ENCODE data around the gene SPTLC1. TPM values are rescaled to one million over a fixed set of nuclear protein-coding genes. Genes with fewer than 3 reads are reported as not detected.
A peak's percentile ranks its signal among the peaks of the same experiment; 100 is the strongest.

The SPTLC1 gene
- total and polyA plus RNA-seq, 10 of the 15 experiments (the other 5 are each of a cell fraction or from before 2014, with no cell fraction given) = 38.0 to 68.7 (median 52.8) TPM

DNA sequence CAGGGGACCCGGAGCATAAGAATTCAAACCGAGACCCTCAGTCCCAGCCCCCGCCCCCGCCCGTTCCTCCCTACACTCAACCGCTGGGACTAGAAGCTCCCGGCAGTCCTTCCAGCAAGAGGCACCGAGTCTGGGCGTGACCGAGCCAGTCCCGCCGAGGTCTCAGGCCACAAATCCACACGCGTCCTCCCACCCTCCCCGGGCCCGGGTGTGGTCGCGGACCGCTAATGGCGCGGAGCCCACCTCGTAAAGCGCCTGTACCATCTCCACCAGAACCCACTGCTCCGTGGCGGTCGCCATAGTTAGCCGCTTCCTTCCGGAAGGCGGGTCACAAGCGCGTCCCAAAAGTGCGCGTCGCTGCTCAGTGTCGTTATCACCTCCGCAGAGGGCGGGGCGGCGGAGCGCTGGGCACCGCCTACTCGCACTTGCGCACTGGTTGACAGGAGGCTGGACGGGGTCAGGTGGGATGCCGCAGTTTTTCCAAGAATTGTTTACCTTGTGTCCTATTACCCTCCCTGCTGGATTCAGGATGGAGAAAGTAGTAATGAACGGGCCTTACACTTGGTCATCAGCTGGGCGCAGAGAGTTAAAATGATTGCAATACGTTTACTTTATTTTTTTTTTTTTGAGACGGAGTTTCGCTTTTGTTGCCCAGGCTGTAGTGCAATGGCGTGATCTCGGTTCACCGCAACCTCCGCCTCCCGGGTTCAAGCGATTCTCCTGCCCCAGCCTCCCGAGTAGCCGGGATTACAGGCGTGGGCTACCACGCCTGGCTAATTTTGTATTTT is at the start of gene SPTLC1 (continued):
- TF ChIP-seq, protein P1, sequence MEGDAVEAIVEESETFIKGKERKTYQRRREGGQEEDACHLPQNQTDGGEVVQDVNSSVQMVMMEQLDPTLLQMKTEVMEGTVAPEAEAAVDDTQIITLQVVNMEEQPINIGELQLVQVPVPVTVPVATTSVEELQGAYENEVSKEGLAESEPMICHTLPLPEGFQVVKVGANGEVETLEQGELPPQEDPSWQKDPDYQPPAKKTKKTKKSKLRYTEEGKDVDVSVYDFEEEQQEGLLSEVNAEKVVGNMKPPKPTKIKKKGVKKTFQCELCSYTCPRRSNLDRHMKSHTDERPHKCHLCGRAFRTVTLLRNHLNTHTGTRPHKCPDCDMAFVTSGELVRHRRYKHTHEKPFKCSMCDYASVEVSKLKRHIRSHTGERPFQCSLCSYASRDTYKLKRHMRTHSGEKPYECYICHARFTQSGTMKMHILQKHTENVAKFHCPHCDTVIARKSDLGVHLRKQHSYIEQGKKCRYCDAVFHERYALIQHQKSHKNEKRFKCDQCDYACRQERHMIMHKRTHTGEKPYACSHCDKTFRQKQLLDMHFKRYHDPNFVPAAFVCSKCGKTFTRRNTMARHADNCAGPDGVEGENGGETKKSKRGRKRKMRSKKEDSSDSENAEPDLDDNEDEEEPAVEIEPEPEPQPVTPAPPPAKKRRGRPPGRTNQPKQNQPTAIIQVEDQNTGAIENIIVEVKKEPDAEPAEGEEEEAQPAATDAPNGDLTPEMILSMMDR (IDR thresholded peaks at IDR 0.05 in 2 of 3, conservative IDR thresholded peaks at IDR 0.05 in 1 of 3; ENCODE audit: control insufficient read depth in 2 of 3, extremely low read depth in 1 of 3, insufficient read depth in 1 of 3, low read depth in 3 of 3, low read length in 3 of 3) = no peak
- TF ChIP-seq SREBF1 (IDR thresholded peaks at IDR 0.05; ENCODE audit: low read length) = no peak
- TF ChIP-seq, protein P2, sequence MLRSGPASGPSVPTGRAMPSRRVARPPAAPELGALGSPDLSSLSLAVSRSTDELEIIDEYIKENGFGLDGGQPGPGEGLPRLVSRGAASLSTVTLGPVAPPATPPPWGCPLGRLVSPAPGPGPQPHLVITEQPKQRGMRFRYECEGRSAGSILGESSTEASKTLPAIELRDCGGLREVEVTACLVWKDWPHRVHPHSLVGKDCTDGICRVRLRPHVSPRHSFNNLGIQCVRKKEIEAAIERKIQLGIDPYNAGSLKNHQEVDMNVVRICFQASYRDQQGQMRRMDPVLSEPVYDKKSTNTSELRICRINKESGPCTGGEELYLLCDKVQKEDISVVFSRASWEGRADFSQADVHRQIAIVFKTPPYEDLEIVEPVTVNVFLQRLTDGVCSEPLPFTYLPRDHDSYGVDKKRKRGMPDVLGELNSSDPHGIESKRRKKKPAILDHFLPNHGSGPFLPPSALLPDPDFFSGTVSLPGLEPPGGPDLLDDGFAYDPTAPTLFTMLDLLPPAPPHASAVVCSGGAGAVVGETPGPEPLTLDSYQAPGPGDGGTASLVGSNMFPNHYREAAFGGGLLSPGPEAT (IDR thresholded peaks at IDR 0.05; ENCODE audit: low read depth) = peak; percentile 95
- peak; percentile 83 for TF ChIP-seq GABPA (IDR thresholded peaks at IDR 0.05; ENCODE audit: low read depth)
- peak; percentile 58 for TF ChIP-seq RELA (IDR thresholded peaks at IDR 0.05; ENCODE audit: borderline replicate concordance, partially characterized antibody)
- TF ChIP-seq TARDBP (IDR thresholded peaks at IDR 0.05; ENCODE audit: borderline replicate concordance) = no peak
- no peak for TF ChIP-seq FOS (IDR thresholded peaks at IDR 0.05; ENCODE audit: borderline replicate concordance, extremely low read depth, insufficient read length)
- TF ChIP-seq, protein P3, sequence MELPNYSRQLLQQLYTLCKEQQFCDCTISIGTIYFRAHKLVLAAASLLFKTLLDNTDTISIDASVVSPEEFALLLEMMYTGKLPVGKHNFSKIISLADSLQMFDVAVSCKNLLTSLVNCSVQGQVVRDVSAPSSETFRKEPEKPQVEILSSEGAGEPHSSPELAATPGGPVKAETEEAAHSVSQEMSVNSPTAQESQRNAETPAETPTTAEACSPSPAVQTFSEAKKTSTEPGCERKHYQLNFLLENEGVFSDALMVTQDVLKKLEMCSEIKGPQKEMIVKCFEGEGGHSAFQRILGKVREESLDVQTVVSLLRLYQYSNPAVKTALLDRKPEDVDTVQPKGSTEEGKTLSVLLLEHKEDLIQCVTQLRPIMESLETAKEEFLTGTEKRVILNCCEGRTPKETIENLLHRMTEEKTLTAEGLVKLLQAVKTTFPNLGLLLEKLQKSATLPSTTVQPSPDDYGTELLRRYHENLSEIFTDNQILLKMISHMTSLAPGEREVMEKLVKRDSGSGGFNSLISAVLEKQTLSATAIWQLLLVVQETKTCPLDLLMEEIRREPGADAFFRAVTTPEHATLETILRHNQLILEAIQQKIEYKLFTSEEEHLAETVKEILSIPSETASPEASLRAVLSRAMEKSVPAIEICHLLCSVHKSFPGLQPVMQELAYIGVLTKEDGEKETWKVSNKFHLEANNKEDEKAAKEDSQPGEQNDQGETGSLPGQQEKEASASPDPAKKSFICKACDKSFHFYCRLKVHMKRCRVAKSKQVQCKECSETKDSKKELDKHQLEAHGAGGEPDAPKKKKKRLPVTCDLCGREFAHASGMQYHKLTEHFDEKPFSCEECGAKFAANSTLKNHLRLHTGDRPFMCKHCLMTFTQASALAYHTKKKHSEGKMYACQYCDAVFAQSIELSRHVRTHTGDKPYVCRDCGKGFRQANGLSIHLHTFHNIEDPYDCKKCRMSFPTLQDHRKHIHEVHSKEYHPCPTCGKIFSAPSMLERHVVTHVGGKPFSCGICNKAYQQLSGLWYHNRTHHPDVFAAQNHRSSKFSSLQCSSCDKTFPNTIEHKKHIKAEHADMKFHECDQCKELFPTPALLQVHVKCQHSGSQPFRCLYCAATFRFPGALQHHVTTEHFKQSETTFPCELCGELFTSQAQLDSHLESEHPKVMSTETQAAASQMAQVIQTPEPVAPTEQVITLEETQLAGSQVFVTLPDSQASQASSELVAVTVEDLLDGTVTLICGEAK (IDR thresholded peaks at IDR 0.05; ENCODE audit: borderline replicate concordance) = peak; percentile 84
- TF ChIP-seq ZNF274 (IDR thresholded peaks at IDR 0.05; ENCODE audit: insufficient read depth, insufficient read length) = no peak
- no peak; the same call in 1 of the 2 replicates for TF ChIP-seq NR2F1 (conservative IDR thresholded peaks at IDR 0.05)
- no peak for TF ChIP-seq DPF2 (IDR thresholded peaks at IDR 0.05)
- TF ChIP-seq, protein P4, sequence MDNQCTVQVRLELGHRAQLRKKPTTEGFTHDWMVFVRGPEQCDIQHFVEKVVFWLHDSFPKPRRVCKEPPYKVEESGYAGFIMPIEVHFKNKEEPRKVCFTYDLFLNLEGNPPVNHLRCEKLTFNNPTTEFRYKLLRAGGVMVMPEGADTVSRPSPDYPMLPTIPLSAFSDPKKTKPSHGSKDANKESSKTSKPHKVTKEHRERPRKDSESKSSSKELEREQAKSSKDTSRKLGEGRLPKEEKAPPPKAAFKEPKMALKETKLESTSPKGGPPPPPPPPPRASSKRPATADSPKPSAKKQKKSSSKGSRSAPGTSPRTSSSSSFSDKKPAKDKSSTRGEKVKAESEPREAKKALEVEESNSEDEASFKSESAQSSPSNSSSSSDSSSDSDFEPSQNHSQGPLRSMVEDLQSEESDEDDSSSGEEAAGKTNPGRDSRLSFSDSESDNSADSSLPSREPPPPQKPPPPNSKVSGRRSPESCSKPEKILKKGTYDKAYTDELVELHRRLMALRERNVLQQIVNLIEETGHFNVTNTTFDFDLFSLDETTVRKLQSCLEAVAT (IDR thresholded peaks at IDR 0.05) = 0 out of 2 replicates have a peak, but pooled peaks have one; percentile 63
- TF ChIP-seq, protein P5, sequence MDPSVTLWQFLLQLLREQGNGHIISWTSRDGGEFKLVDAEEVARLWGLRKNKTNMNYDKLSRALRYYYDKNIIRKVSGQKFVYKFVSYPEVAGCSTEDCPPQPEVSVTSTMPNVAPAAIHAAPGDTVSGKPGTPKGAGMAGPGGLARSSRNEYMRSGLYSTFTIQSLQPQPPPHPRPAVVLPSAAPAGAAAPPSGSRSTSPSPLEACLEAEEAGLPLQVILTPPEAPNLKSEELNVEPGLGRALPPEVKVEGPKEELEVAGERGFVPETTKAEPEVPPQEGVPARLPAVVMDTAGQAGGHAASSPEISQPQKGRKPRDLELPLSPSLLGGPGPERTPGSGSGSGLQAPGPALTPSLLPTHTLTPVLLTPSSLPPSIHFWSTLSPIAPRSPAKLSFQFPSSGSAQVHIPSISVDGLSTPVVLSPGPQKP (IDR thresholded peaks at IDR 0.05; ENCODE audit: low read depth, low read length) = peak; percentile 94
- TF ChIP-seq, protein P6, sequence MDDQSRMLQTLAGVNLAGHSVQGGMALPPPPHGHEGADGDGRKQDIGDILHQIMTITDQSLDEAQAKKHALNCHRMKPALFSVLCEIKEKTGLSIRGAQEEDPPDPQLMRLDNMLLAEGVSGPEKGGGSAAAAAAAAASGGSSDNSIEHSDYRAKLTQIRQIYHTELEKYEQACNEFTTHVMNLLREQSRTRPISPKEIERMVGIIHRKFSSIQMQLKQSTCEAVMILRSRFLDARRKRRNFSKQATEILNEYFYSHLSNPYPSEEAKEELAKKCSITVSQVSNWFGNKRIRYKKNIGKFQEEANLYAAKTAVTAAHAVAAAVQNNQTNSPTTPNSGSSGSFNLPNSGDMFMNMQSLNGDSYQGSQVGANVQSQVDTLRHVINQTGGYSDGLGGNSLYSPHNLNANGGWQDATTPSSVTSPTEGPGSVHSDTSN (IDR thresholded peaks at IDR 0.05; ENCODE audit: insufficient replicate concordance, low read depth, low read length) = no peak
- TF ChIP-seq, protein P7, sequence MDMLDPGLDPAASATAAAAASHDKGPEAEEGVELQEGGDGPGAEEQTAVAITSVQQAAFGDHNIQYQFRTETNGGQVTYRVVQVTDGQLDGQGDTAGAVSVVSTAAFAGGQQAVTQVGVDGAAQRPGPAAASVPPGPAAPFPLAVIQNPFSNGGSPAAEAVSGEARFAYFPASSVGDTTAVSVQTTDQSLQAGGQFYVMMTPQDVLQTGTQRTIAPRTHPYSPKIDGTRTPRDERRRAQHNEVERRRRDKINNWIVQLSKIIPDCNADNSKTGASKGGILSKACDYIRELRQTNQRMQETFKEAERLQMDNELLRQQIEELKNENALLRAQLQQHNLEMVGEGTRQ (IDR thresholded peaks at IDR 0.05; ENCODE audit: borderline replicate concordance, low read depth, low read length) = peak; percentile 1; the same call in 1 of the 2 replicates

Data from GM12878 (cell line).